HUES48 (cell line): Measurements from ENCODE around the gene CLEC9A.

Experiments used
- H3K27ac ChIP-seq: one replicate; pipeline ENCODE4 v1.7.0; 2013; ENCODE audit warnings: low read depth, low read length, inconsistent platforms
- H3K27me3 ChIP-seq: 2 replicates; pipeline ENCODE4 v1.6.1; 2013; ENCODE audit warnings: mild to moderate bottlenecking, low read length; ENCODE audit not compliant: control insufficient read depth, insufficient read depth
- H3K36me3 ChIP-seq: 2 replicates; pipeline ENCODE4 v1.6.1; 2013; ENCODE audit warnings: low read length; ENCODE audit not compliant: control insufficient read depth, insufficient read depth
- H3K4me1 ChIP-seq: 2 replicates; pipeline ENCODE4 v1.6.1; 2013; ENCODE audit warnings: mild to moderate bottlenecking, low read length; ENCODE audit not compliant: control insufficient read depth, insufficient read depth
- H3K4me3 ChIP-seq: 2 replicates; pipeline ENCODE4 v1.5.1; 2013; ENCODE audit warnings: mild to moderate bottlenecking, low read depth, low read length
- H3K9ac ChIP-seq: 2 replicates; pipeline ENCODE4 v1.6.1; 2013; ENCODE audit warnings: mild to moderate bottlenecking, low read depth, low read length, moderate library complexity
- H3K9me3 ChIP-seq: 2 replicates; pipeline ENCODE4 v1.6.1; 2013; ENCODE audit warnings: low read length; ENCODE audit not compliant: control insufficient read depth, insufficient read depth

The CLEC9A gene

DNA sequence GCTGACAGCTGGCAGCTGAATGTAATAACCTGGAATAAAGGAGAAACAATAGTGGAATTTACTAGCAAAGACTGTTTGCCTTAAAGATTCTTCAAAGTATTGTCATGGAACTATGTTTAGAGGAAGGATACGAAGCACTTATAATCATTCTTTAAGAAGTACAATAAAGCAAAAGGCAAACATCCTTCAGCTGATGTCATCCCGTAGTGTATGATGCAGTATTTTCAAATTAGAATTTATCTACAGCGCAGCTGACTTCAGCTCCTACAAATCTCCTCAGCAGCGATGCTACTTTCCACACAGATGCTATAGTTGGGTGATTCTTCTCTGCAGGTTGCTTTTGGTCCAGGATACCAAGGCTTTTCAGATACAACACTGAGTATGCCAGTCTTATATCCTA lies 36.8 kb downstream of the CLEC9A start:
- H3K4me1 ChIP-seq = no peaks in the 10 kb centered on the region
- H3K9ac ChIP-seq = no peak overlapping the region

DNA sequence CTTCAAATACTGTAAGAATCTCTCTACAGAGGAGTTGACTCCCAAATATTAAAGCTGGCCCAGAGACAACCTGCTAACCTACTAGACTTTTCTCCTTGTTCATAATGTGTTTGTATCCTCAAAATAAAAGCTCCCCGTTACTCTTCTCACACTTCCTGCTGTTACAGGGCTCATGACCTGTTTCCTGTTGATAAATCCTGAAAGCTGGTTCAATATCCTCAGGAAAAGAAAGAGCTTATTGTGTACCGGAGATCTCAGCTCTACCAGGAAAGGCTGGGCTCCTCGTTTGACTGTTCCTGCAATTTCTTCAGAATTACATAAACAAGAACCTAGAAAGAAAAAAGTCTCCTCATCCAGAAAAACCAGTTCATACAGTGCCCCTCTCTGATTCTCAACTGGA lies 37.5 kb downstream of the CLEC9A start:
- H3K27me3 ChIP-seq = no peaks in the 10 kb centered on the region
- H3K27ac ChIP-seq = no peak overlapping the region
- no peaks in the 10 kb centered on the region for H3K36me3 ChIP-seq
- no peak overlapping the region for H3K4me3 ChIP-seq
- no peak overlapping the region for H3K9ac ChIP-seq
- H3K9me3 ChIP-seq = no peaks in the 10 kb centered on the region
- no peaks in the 10 kb centered on the region for H3K4me1 ChIP-seq

More for the DNA sequence above, 36.8 kb downstream of the CLEC9A start:
- H3K27me3 ChIP-seq = no peaks in the 10 kb centered on the region
- H3K27ac ChIP-seq = no peak overlapping the region
- no peaks in the 10 kb centered on the region for H3K9me3 ChIP-seq
- H3K36me3 ChIP-seq = no peaks in the 10 kb centered on the region
- H3K4me3 ChIP-seq = no peak overlapping the region

DNA sequence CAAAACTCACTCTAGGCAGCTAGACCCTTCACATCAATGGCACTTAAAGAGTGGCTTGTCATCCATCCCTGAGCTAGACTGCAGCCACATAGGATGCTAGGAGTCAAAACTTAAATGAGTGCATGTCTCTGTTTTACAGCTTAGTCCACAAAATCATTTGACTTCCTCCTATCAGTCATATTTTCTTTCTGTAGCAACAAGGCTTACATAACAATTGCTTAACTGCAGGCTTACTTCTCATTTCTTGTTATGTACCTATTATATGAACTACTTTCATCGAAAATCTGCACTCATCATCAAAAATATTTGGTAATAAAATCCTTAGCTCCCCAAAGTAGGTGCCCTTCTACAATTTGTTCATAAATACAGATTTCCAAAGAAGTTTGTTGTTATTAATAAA lies 38.2 kb downstream of the CLEC9A start:
- no peak overlapping the region for H3K4me3 ChIP-seq
- no peak overlapping the region for H3K9ac ChIP-seq
- no peaks in the 10 kb centered on the region for H3K36me3 ChIP-seq
- no peak overlapping the region for H3K27ac ChIP-seq
- H3K4me1 ChIP-seq = no peaks in the 10 kb centered on the region
- H3K9me3 ChIP-seq = no peaks in the 10 kb centered on the region
- no peaks in the 10 kb centered on the region for H3K27me3 ChIP-seq

DNA sequence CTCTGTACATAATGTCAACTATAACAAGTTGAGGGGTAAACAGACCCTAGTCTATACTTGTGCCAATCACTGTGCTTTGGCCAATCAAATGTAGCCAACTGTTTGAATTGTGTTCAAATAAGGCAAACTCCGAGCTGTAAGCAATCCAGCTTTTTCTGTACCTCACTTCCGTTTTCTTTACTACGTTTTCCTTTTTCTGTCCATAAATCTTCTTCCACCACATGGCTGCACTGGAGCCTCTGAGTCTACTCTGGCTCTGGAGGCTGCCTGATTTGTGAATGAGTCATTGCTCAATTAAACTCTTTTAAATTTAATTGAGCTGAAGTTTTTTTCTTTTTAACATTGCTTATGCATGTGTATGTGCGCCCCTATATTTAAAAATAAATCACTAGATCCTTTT lies 38.6 kb downstream of the CLEC9A start:
- H3K36me3 ChIP-seq = no peaks in the 10 kb centered on the region
- no peak overlapping the region for H3K9ac ChIP-seq
- no peaks in the 10 kb centered on the region for H3K27me3 ChIP-seq
- H3K4me1 ChIP-seq = no peaks in the 10 kb centered on the region
- H3K9me3 ChIP-seq = no peaks in the 10 kb centered on the region
- no peak overlapping the region for H3K4me3 ChIP-seq
- no peak overlapping the region for H3K27ac ChIP-seq

DNA sequence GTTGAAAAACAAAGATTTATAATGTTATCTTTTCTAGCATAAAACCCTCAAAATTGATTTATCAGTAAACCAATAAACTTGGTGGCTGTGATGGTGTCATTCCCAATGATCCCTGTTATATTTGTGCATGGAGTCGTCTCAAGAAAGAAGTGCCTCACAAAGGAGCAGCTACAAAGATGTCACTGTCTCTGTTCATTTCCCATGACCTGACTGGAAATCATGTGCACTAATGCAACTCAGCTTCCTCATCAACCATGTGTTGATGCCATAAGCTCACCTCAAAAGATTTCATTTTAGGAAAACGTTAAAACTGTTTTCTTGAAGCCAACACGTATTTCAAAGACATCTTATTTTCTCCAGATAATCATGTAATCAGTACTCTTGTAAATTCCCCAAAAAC lies 39.5 kb downstream of the CLEC9A start:
- Histone ChIP-seq H3K27me3 (no peaks in the 10 kb centered on the region), H3K36me3 (no peaks in the 10 kb centered on the region), H3K4me3 (no peak overlapping the region), H3K27ac (no peak overlapping the region), H3K9ac (no peak overlapping the region), H3K9me3 (no peaks in the 10 kb centered on the region), H3K4me1 (no peaks in the 10 kb centered on the region)

DNA sequence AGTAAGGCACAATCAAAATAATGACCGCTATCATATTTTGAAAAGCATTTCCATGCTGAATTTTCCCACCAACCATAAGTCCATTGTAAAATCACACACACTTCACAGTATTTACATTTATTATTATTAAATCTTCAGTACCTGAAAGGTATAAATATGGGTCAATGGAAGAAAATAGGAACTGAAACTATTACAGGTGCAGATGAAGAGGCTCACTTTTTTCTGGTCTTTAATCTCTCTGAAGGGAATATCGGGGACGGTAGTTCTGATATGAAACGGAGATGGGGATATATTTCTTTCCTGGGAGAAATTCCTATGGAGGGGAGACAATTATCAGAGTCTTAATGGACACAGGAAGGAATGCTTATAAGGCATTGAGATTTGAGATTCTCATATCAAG lies 39.9 kb downstream of the CLEC9A start:
- no peaks in the 10 kb centered on the region for H3K4me1 ChIP-seq
- no peaks in the 10 kb centered on the region for H3K27me3 ChIP-seq
- no peaks in the 10 kb centered on the region for H3K9me3 ChIP-seq
- no peak overlapping the region for H3K4me3 ChIP-seq
- no peaks in the 10 kb centered on the region for H3K36me3 ChIP-seq
- H3K27ac ChIP-seq = no peak overlapping the region
- no peak overlapping the region for H3K9ac ChIP-seq

DNA sequence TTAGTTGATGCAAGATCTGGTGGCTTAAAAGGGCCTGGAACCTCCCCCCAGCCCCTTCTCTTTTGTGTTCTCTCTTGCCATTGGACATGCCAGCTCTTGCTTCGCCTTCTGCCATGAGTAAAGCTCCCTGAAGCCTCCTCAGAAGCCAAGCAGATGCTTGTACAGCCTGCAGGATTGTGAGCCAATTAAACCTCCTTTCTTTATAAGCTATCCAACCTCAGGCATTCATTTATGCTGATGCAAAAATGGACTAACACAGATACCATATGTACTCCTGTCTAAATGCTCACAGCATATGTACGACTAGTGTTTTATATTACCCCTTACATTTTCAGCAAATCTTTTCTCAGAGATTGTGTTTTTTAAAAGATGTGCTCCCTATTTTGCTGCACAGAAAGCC lies 41.6 kb downstream of the CLEC9A start:
- Histone ChIP-seq H3K9me3 (no peaks in the 10 kb centered on the region), H3K9ac (no peak overlapping the region), H3K36me3 (no peaks in the 10 kb centered on the region), H3K4me3 (no peak overlapping the region), H3K27ac (no peak overlapping the region), H3K27me3 (no peaks in the 10 kb centered on the region), H3K4me1 (no peaks in the 10 kb centered on the region)

DNA sequence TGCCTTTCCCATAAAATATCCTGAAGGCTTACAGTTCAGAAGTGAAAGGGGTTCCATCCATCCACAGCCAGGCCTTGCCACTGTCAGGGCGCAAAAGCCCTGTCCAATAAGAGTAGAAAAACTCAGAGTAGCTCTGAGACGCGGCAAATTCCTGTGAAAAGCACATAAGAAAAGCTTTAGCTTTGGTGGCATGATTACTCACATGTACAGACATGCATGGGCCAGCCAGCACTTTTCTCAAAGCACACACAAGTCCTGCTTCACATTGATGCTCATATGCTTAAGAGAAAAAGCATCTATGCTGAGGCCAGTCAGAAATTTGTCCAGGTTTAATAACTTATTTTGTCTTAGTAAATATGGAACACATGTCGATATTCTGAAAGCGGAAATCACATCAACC lies 42.8 kb downstream of the CLEC9A start:
- Histone ChIP-seq H3K27ac (no peak overlapping the region), H3K9ac (no peak overlapping the region), H3K4me3 (no peak overlapping the region), H3K9me3 (no peaks in the 10 kb centered on the region), H3K27me3 (no peaks in the 10 kb centered on the region), H3K36me3 (no peaks in the 10 kb centered on the region), H3K4me1 (no peaks in the 10 kb centered on the region)

DNA sequence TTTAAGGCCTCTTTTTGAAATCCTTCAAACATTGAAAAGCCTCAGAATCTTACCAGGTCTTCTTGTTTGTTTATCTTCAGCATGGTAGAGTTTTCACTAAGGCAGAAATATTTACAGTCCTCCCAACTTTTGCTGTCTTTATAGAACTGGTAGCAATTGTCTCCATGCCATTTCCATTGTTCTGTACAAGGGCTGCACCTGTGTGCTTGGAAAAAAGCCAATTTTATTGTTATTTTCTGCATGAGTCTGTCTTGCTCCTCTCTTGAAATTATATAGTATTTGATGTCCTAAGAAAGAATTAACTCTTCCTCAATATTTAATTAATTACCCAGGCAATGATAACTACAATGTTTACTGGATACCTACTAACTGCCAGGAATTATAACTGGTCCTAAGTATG lies 45.0 kb downstream of the CLEC9A start:
- no peak overlapping the region for H3K27ac ChIP-seq
- H3K36me3 ChIP-seq = no peaks in the 10 kb centered on the region
- no peak overlapping the region for H3K9ac ChIP-seq
- no peaks in the 10 kb centered on the region for H3K4me1 ChIP-seq
- H3K4me3 ChIP-seq = no peak overlapping the region
- no peaks in the 10 kb centered on the region for H3K27me3 ChIP-seq
- H3K9me3 ChIP-seq = no peaks in the 10 kb centered on the region

DNA sequence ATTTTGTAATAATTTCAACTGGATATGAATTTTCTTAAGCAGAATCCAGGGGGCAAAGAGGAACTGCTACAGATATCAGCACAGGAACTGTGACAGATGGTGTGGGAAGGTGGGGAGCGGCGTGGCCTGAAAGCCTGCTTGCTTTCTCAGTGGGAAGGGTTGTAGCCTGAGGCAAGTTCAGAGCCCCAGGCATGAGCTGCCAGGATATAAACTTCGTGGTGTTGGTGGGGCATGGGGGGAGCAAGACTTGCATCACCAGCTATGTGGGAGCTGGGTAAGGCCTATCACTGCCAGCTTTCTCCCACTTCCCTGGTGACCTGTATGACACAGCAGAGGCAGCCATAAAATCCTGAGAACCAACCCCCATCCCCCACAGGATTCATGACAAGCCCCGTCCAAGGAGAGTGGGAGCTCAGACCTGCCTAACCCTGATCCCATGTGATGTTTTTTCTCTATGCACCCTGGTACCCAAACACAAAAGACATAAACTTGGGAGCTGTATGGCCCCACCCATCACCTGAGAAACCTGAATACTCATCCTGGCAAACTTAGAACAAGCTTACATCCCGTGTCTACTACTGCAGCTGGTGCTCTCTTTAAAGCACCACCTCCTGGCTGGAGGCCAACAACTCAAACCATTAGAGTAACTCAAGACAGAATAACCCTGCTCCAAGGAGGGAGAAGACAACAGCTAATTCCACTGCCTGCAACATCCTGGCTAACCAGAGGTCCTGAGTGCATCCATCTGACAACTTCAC lies 51.8 kb downstream of the CLEC9A start:
- Histone ChIP-seq H3K4me3 (no peak overlapping the region), H3K27ac (no peak overlapping the region)

DNA sequence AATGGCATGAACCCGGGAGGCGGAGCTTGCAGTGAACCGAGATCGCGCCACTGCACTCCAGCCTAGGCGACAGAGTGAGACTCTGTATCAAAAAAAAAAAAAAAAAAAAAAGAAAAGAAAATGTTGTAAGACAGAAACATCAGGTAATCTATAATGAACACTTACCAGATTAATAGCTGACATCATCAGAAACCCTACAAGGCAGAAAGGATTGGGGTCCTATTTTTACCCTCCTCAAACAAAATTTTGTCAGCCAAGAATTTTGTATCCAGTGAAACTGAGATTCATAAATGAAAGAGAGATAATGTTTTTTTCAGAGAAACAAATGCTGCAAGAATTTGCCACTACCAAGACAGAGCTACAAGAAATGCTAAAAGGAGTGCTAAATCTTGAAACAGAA lies 54.3 kb downstream of the CLEC9A start:
- no peak overlapping the region for H3K4me3 ChIP-seq
- peaks cover 7% of the 10 kb centered on the region for H3K4me1 ChIP-seq
- H3K27me3 ChIP-seq = no peaks in the 10 kb centered on the region
- H3K27ac ChIP-seq = no peak overlapping the region
- no peaks in the 10 kb centered on the region for H3K9me3 ChIP-seq
- no peaks in the 10 kb centered on the region for H3K36me3 ChIP-seq
- no peak overlapping the region for H3K9ac ChIP-seq

More for the DNA sequence above, 51.8 kb downstream of the CLEC9A start:
- no peaks in the 10 kb centered on the region for H3K36me3 ChIP-seq
- H3K4me1 ChIP-seq = no peaks in the 10 kb centered on the region
- no peak overlapping the region for H3K9ac ChIP-seq
- no peaks in the 10 kb centered on the region for H3K27me3 ChIP-seq
- no peaks in the 10 kb centered on the region for H3K9me3 ChIP-seq
